H9 (cell line): ENCODE measurements around the gene LAMC2. TPM values are rescaled to one million over a fixed set of nuclear protein-coding genes. Genes with fewer than 3 reads are reported as not detected.

ENCODE experiments used
- DNase-seq: peaks from one replicate; pipeline ENCODE4 v3.0.0-alpha.2; 2017
- H2AFZ ChIP-seq: one replicate; pipeline ENCODE4 v1.6.1; 2013; ENCODE audit warnings: mild to moderate bottlenecking, low read length, control low read depth, moderate library complexity
- H2AK5ac ChIP-seq: 2 replicates; pipeline ENCODE4 v1.6.1; 2013; ENCODE audit warnings: low read length, control low read depth, mixed read lengths; ENCODE audit not compliant: insufficient read length
- H2BK120ac ChIP-seq: one replicate; pipeline ENCODE4 v1.6.1; 2013; ENCODE audit warnings: low read depth, mild to moderate bottlenecking, low read length, control low read depth, inconsistent platforms; ENCODE audit not compliant: poor library complexity, severe bottlenecking
- H2BK12ac ChIP-seq: 2 replicates; pipeline ENCODE4 v1.6.1; 2013; ENCODE audit warnings: low read length, control low read depth, mixed read lengths, low read depth; ENCODE audit not compliant: insufficient read length
- H2BK15ac ChIP-seq: 2 replicates; pipeline ENCODE4 v1.6.1; 2013; ENCODE audit warnings: low read depth, low read length, control low read depth
- H2BK20ac ChIP-seq: one replicate; pipeline ENCODE4 v1.6.1; 2013; ENCODE audit warnings: low read depth, mild to moderate bottlenecking, low read length, control low read depth, inconsistent platforms; ENCODE audit not compliant: poor library complexity, severe bottlenecking
- H2BK5ac ChIP-seq: 2 replicates; pipeline ENCODE4 v1.6.1; 2013; ENCODE audit warnings: low read length, control low read depth, mixed read lengths; ENCODE audit not compliant: insufficient read length
- H3K14ac ChIP-seq: 2 replicates; pipeline ENCODE4 v1.6.1; 2013; ENCODE audit warnings: low read length, control low read depth; ENCODE audit not compliant: insufficient read depth
- H3K18ac ChIP-seq: 2 replicates; pipeline ENCODE4 v1.6.1; 2013; ENCODE audit warnings: low read depth, mild to moderate bottlenecking, mixed read lengths, low read length, control low read depth; ENCODE audit not compliant: insufficient read length
- H3K23ac ChIP-seq: 2 replicates; pipeline ENCODE4 v1.6.1; 2013; ENCODE audit warnings: low read length, control low read depth, mixed read lengths, low read depth; ENCODE audit not compliant: insufficient read length
- H3K23me2 ChIP-seq: 2 replicates; pipeline ENCODE4 v1.6.1; 2013; ENCODE audit warnings: low read depth, mild to moderate bottlenecking, mixed read lengths, low read length, control low read depth; ENCODE audit not compliant: insufficient read length, poor library complexity, severe bottlenecking
- H3K27ac ChIP-seq: 2 replicates; pipeline ENCODE4 v1.5.1; 2013; ENCODE audit warnings: low read length, control low read depth, mixed read lengths, low read depth; ENCODE audit not compliant: insufficient read length
- H3K27me3 ChIP-seq: 2 replicates; pipeline ENCODE4 v1.6.1; 2013; ENCODE audit warnings: low read length, control low read depth, inconsistent platforms; ENCODE audit not compliant: insufficient read depth
- H3K4ac ChIP-seq: 2 replicates; pipeline ENCODE4 v1.6.1; 2013; ENCODE audit warnings: low read depth, mild to moderate bottlenecking, control low read depth, inconsistent platforms, low read length, moderate library complexity
- H3K4me1 ChIP-seq: 2 replicates; pipeline ENCODE4 v1.6.1; 2013; ENCODE audit warnings: low read length, control low read depth, inconsistent platforms; ENCODE audit not compliant: insufficient read depth
- H3K4me2 ChIP-seq: 2 replicates; pipeline ENCODE4 v1.6.1; 2013; ENCODE audit warnings: low read length, control low read depth, mixed read lengths; ENCODE audit not compliant: insufficient read length, insufficient read depth
- H3K56ac ChIP-seq: 2 replicates; pipeline ENCODE4 v1.6.1; 2013; ENCODE audit warnings: low read depth, mild to moderate bottlenecking, mixed read lengths, low read length, control low read depth; ENCODE audit not compliant: insufficient read length
- H3K79me1 ChIP-seq: 2 replicates; pipeline ENCODE4 v1.6.1; 2013; ENCODE audit warnings: low read depth, mild to moderate bottlenecking, moderate library complexity, low read length, control low read depth, inconsistent platforms; ENCODE audit not compliant: insufficient read depth, poor library complexity, severe bottlenecking
- H3K79me2 ChIP-seq: 2 replicates; pipeline ENCODE4 v1.6.1; 2013; ENCODE audit warnings: low read length, control low read depth, inconsistent platforms; ENCODE audit not compliant: insufficient read depth
- H3K9ac ChIP-seq: 2 replicates; pipeline ENCODE4 v1.6.1; 2013; ENCODE audit warnings: low read length, control low read depth, mixed read lengths; ENCODE audit not compliant: insufficient read length; ENCODE audit errors: extremely low read depth
- H3K9me3 ChIP-seq: one replicate; pipeline ENCODE4 v1.6.1; 2013; ENCODE audit warnings: low read depth, low read length, inconsistent platforms; ENCODE audit not compliant: control insufficient read depth
- H3T11ph ChIP-seq: one replicate; pipeline ENCODE4 v1.6.1; 2013; ENCODE audit warnings: mild to moderate bottlenecking, low read length, control low read depth, inconsistent platforms
- H4K20me1 ChIP-seq: one replicate; pipeline ENCODE4 v1.6.1; 2013; ENCODE audit not compliant: control insufficient read depth, insufficient read length, insufficient read depth
- H4K5ac ChIP-seq: 2 replicates; pipeline ENCODE4 v1.6.1; 2013; ENCODE audit warnings: low read depth, mild to moderate bottlenecking, mixed read lengths, low read length, control low read depth; ENCODE audit not compliant: insufficient read length
- H4K8ac ChIP-seq: replicated peaks from 2 replicates; pipeline ENCODE4 v1.6.1; 2013; ENCODE audit warnings: low read length, control low read depth, mixed read lengths, low read depth; ENCODE audit not compliant: insufficient read length
- H4K91ac ChIP-seq: 2 replicates; pipeline ENCODE4 v1.6.1; 2013; ENCODE audit warnings: low read depth, mild to moderate bottlenecking, moderate library complexity, mixed read lengths, low read length, control low read depth; ENCODE audit not compliant: insufficient read length
- H3K27ac Mint-ChIP-seq, 3 experiments: 2 replicates in 2 of 3; 3 replicates in 1 of 3; pipeline ENCODE4 v1.8.0; 2020 to 2021; ENCODE audit warnings: mixed read lengths in 3 of 3, mild to moderate bottlenecking in 1 of 3, moderate library complexity in 1 of 3
- H3K27me3 Mint-ChIP-seq: 2 replicates; pipeline ENCODE4 v1.8.0; 2021; ENCODE audit warnings: low read depth, mild to moderate bottlenecking, moderate library complexity, mixed read lengths
- H3K36me3 Mint-ChIP-seq, 3 experiments: 2 replicates in 2 of 3; 3 replicates in 1 of 3; pipeline ENCODE4 v1.8.0; 2020 to 2021; ENCODE audit warnings: low read depth in 3 of 3, mixed read lengths in 3 of 3; ENCODE audit not compliant: insufficient read depth in 1 of 3
- H3K4me1 Mint-ChIP-seq, 2 experiments: 2 replicates each; pipeline ENCODE4 v1.8.0; 2020; ENCODE audit warnings: mixed read lengths in 2 of 2
- H3K4me3 Mint-ChIP-seq, 2 experiments: 2 replicates in 1 of 2; 3 replicates in 1 of 2; pipeline ENCODE4 v1.8.0; 2020 to 2021; ENCODE audit warnings: mild to moderate bottlenecking in 2 of 2, mixed read lengths in 2 of 2, moderate library complexity in 1 of 2
- H3K9me3 Mint-ChIP-seq, 2 experiments: 2 replicates in 1 of 2; 3 replicates in 1 of 2; pipeline ENCODE4 v1.8.0; 2020; ENCODE audit warnings: mild to moderate bottlenecking in 2 of 2, mixed read lengths in 2 of 2, moderate library complexity in 1 of 2
- WGBS: extraction: QIAGEN DNeasy Blood & Tissue Kit; methylation state at CpG from one replicate; pipeline ENCODE4 v1.1.7; 2013; ENCODE audit warnings: missing lambda C conversion rate, low lambda C conversion rate, mixed read lengths; ENCODE audit not compliant: insufficient read length; ENCODE audit errors: extremely low coverage; 5-methylcytosine and 5-hydroxymethylcytosine counted together
- total RNA-seq: library from RNA; stranded (reverse); gene quantifications from 2 replicates; pipeline ENCODE4 v1.2.1, GENCODE V29; 2021
- TF ChIP-seq, protein P1 (sequence below): fragments of 200-600 bp; sonication (generic); conservative IDR thresholded peaks from 3 replicates; pipeline ENCODE4 v1.8.0; 2021; ENCODE audit warnings: antibody characterized with exemption, mild to moderate bottlenecking

The LAMC2 gene
- total RNA-seq, 1 experiment from 2014 or later, result 7.4 TPM

DNA sequence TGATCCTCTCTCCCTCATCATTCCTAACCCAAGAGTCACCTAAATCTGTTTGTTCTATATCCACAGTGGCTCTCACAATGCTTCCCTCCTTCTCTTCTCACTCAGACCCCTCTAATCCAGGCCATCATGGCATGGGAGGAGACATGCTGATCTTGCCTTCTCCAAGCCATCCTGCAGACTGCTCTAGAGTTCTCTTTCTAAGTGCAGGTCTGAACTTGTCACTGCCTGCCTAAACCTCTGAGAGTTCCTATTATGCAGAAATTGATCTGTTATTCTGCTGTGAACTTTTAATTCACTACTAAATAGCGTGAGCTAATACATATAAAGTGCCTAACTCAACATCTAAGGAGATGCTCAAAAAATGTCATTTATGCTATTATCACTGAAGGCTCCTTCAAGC, 26.8 kb downstream of the LAMC2 start:
- DNase-seq, result no peak
- no peak overlapping the region for H2BK15ac ChIP-seq
- no peak overlapping the region for H2BK5ac ChIP-seq
- no peak overlapping the region for H3K4me3 Mint-ChIP-seq
- TF ChIP-seq, protein P1, sequence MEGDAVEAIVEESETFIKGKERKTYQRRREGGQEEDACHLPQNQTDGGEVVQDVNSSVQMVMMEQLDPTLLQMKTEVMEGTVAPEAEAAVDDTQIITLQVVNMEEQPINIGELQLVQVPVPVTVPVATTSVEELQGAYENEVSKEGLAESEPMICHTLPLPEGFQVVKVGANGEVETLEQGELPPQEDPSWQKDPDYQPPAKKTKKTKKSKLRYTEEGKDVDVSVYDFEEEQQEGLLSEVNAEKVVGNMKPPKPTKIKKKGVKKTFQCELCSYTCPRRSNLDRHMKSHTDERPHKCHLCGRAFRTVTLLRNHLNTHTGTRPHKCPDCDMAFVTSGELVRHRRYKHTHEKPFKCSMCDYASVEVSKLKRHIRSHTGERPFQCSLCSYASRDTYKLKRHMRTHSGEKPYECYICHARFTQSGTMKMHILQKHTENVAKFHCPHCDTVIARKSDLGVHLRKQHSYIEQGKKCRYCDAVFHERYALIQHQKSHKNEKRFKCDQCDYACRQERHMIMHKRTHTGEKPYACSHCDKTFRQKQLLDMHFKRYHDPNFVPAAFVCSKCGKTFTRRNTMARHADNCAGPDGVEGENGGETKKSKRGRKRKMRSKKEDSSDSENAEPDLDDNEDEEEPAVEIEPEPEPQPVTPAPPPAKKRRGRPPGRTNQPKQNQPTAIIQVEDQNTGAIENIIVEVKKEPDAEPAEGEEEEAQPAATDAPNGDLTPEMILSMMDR, result no peak
- H4K5ac ChIP-seq, result no peak overlapping the region
- no peak overlapping the region for H3K27ac Mint-ChIP-seq
- no peak overlapping the region for H3K9ac ChIP-seq
- H3K14ac ChIP-seq, result no peak overlapping the region
- H3K56ac ChIP-seq, result no peak overlapping the region
- no peak overlapping the region for H2AK5ac ChIP-seq
- H3K4me2 ChIP-seq, result no peak overlapping the region
- no peak overlapping the region for H4K91ac ChIP-seq
- no peaks in the 10 kb centered on the region for H3K9me3 Mint-ChIP-seq
- WGBS, result no CpG with 5 or more reads among the region's 1 CpG
- no peaks in the 10 kb centered on the region for H3K4me1 ChIP-seq
- H4K20me1 ChIP-seq, result no peaks in the 10 kb centered on the region
- H3K18ac ChIP-seq, result no peak overlapping the region
- H3K36me3 Mint-ChIP-seq, result no peaks in the 10 kb centered on the region
- no peaks in the 10 kb centered on the region for H3K23me2 ChIP-seq
- no peak overlapping the region for H3T11ph ChIP-seq
- no peak overlapping the region for H2BK12ac ChIP-seq
- no peak overlapping the region for H3K4ac ChIP-seq
- no peaks in the 10 kb centered on the region for H3K79me1 ChIP-seq
- H3K27ac ChIP-seq, result no peak overlapping the region
- no peaks in the 10 kb centered on the region for H3K79me2 ChIP-seq
- no peaks in the 10 kb centered on the region for H3K9me3 ChIP-seq
- peaks cover 7 to 10% of the 10 kb centered on the region in 2 experiments for H3K4me1 Mint-ChIP-seq
- H4K8ac ChIP-seq, result no peak overlapping the region
- no peak overlapping the region for H2BK120ac ChIP-seq
- no peak overlapping the region for H3K23ac ChIP-seq
- no peak overlapping the region for H2BK20ac ChIP-seq
- H3K27me3 ChIP-seq, result no peaks in the 10 kb centered on the region
- no peaks in the 10 kb centered on the region; the same call in 1 of the 2 replicates for H3K27me3 Mint-ChIP-seq
- H2AFZ ChIP-seq, result no peak overlapping the region
